ENCODE measurements around the gene RFX7. TPM values are rescaled to one million over a fixed set of nuclear protein-coding genes. Genes with fewer than 3 reads are reported as not detected.
"Not testable (repeated sequence)": the region's sequence is repeated elsewhere in the genome, so short reads cannot be mapped to it uniquely, and the experiment has no call there.

Gene RFX7
- total and polyA plus RNA-seq, 2 experiments from 2014 or later: 5.9 to 11.6 TPM

DNA sequence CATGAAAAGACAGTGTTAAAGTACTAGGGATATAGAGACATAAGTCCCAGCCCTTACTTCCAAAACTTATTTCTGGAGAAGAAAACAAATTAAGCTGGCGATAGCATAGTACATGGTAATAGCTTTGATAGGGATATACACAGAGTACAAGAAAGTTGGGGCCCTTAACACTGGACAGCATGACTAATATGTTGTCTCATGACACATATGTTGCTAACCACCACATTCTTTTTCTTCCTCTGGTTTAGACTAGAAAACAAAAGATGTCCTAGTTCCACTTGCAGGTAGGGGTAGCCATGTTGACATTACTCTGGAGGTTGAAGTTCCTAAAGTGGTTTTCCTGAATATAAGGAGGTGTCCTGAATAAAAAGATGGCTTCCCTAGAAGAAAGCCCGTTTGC lies 75.3 kb downstream of the RFX7 start:
- Histone ChIP-seq H3K9me3 (ENCODE audit: low read depth) (no peaks in the 10 kb centered on the region), H3K36me3 (peaks cover 5% of the 10 kb centered on the region), H3K4me1 (ENCODE audit: low read depth) (no peaks in the 10 kb centered on the region), H3K27ac (no peak overlapping the region), H3K4me3 (no peak overlapping the region), H3K27me3 (no peaks in the 10 kb centered on the region)
- DNase-seq (ENCODE audit: low read depth in 1 of 2, low spot score in 1 of 2): peak in 1 of 2 donors; percentile 25
- TF ChIP-seq, protein P1, sequence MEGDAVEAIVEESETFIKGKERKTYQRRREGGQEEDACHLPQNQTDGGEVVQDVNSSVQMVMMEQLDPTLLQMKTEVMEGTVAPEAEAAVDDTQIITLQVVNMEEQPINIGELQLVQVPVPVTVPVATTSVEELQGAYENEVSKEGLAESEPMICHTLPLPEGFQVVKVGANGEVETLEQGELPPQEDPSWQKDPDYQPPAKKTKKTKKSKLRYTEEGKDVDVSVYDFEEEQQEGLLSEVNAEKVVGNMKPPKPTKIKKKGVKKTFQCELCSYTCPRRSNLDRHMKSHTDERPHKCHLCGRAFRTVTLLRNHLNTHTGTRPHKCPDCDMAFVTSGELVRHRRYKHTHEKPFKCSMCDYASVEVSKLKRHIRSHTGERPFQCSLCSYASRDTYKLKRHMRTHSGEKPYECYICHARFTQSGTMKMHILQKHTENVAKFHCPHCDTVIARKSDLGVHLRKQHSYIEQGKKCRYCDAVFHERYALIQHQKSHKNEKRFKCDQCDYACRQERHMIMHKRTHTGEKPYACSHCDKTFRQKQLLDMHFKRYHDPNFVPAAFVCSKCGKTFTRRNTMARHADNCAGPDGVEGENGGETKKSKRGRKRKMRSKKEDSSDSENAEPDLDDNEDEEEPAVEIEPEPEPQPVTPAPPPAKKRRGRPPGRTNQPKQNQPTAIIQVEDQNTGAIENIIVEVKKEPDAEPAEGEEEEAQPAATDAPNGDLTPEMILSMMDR (IDR thresholded peaks at IDR 0.05; ENCODE audit: low read depth, low read length): no peak

DNA sequence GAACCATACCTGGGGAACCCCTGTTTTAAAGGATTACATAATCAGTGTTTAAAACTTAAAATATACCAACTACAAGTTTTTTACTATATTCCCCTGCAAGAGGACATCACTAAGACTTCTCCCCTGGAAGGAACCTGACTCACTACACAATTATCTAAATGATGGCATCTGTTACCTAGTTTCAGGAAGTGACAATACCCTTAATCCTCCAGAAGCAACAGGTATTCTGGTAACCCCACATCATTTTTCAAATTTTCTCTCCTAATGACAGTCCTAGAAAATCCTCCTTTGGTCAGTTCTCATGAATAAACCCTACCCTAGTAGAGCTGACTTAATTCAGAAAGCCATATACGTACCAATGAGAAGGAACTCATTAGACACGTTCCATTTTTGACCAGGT lies 78.4 kb downstream of the RFX7 start:
- Histone ChIP-seq H3K27me3 (no peaks in the 10 kb centered on the region), H3K36me3 (no peaks in the 10 kb centered on the region), H3K4me1 (ENCODE audit: low read depth) (no peaks in the 10 kb centered on the region), H3K9me3 (ENCODE audit: low read depth) (no peaks in the 10 kb centered on the region), H3K4me3 (no peak overlapping the region), H3K27ac (no peak overlapping the region)
- TF ChIP-seq, protein P1 (IDR thresholded peaks at IDR 0.05; ENCODE audit: low read depth, low read length): no peak
- DNase-seq (ENCODE audit: low read depth in 1 of 2, low spot score in 1 of 2): no peak

DNA sequence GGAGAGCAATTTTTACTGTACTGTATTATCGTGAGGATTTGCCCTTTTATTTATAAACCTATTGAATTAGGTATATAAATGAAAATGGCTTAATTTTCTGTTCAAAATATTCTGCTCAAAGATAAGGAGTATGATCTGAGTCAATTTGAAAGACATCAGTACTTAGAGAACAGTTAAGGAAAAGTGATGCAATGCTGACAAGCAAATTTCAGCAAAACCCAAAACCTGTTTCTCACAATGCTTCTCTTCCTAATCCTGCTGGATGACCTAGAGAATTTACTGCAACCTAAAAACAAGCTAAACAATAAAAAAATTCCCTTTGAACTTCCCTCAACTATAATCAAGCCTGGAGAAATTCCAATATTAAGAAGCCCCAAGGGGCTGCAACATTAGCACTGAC lies 82.7 kb downstream of the RFX7 start:
- Histone ChIP-seq H3K36me3 (no peaks in the 10 kb centered on the region), H3K27ac (no peak overlapping the region), H3K9me3 (ENCODE audit: low read depth) (no peaks in the 10 kb centered on the region), H3K27me3 (no peaks in the 10 kb centered on the region), H3K4me1 (ENCODE audit: low read depth) (no peaks in the 10 kb centered on the region), H3K4me3 (no peak overlapping the region)
- TF ChIP-seq, protein P1 (IDR thresholded peaks at IDR 0.05; ENCODE audit: low read depth, low read length): no peak
- DNase-seq (ENCODE audit: low read depth in 1 of 2, low spot score in 1 of 2): peak in 1 of 2 donors; percentile 15

DNA sequence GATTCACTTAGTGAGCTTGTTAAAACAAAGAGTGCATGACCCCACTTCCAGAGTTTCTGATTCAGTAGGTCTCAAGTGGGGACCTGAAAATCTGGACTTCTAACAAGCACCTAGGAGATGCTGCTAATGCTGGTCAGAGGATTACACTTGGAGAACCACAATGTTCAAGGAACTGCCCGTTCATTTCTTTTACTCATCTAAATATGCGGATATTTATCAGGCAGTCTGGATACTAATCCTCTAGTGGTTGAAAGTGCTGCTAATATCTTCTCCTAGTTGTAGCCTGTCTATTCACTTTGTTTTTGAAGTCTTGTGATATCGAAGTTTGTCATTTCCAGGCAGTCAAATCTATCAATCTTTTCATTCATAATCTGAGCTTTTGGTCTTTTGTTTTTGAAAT lies 86.8 kb downstream of the RFX7 start:
- no peaks in the 10 kb centered on the region for H3K36me3 ChIP-seq
- TF ChIP-seq, protein P1 (IDR thresholded peaks at IDR 0.05; ENCODE audit: low read depth, low read length): no peak
- H3K9me3 ChIP-seq (ENCODE audit: low read depth): no peaks in the 10 kb centered on the region
- no peaks in the 10 kb centered on the region for H3K4me1 ChIP-seq (ENCODE audit: low read depth)
- no peaks in the 10 kb centered on the region for H3K27me3 ChIP-seq
- no peak for DNase-seq (ENCODE audit: low read depth in 1 of 2, low spot score in 1 of 2)
- H3K27ac ChIP-seq: no peak overlapping the region
- no peak overlapping the region for H3K4me3 ChIP-seq

DNA sequence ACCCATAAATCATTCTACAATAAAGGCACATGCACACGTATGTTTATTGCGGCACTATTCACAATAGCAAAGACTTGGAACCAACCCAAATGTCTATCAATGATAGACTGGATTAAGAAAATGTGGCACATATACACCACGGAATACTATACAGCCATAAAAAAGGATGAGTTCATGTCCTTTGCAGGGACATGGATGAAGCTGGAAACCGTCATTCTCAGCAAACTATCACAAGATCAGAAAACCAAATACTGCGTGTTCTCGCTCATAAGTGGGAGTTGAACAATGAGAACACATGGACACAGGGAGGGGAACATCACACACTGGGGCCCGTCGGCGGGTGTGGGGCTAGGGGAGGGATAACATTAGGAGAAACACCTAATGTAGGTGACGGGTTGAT lies 88.4 kb downstream of the RFX7 start:
- H3K4me1 ChIP-seq (ENCODE audit: low read depth); H3K9me3 ChIP-seq (ENCODE audit: low read depth); H3K27ac ChIP-seq; H3K4me3 ChIP-seq; H3K36me3 ChIP-seq; H3K27me3 ChIP-seq; DNase-seq (ENCODE audit: low read depth in 1 of 2, low spot score in 1 of 2): not testable (repeated sequence)

DNA sequence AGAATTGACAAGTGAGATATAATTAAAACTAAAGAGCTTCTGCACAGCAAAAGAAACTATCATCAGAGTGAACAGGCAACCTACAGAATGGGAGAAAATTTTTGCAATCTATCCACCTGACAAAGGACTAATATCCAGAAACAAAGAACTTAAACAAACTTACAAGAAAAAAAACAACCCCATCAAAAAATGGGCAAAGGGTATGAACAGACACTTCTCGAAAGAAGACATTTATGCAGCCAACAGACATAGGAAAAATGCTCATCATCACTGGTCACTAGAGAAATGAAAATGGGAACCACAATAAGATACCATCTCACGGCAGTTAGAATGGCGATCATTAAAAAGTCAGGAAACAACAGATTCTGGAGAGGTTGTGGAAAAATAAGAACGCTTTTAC lies 88.9 kb downstream of the RFX7 start:
- not testable (repeated sequence) for H3K4me1 ChIP-seq (ENCODE audit: low read depth); DNase-seq (ENCODE audit: low read depth in 1 of 2, low spot score in 1 of 2); H3K27ac ChIP-seq; H3K9me3 ChIP-seq (ENCODE audit: low read depth); H3K36me3 ChIP-seq; H3K4me3 ChIP-seq; H3K27me3 ChIP-seq

DNA sequence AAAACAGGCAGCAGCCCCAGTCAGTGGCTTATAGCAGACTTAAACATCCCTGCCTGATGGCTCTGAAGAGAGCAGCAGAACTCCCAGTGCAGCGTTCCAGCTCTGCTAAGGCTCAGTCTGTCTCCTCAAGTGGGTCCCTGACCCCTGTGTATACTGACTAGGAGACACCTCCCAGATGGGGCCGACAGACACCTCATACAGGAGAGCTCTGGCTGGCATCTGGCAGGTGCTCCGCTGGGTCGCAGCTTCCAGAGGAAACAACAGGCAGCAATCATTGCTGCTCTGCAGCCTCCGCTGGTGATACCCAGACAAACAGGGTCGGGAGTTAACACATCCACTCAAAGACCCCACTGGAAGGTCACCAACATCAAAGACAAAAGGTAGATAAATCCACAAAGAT lies 93.5 kb downstream of the RFX7 start:
- TF ChIP-seq, protein P1 (IDR thresholded peaks at IDR 0.05; ENCODE audit: low read depth, low read length): no peak
- Histone ChIP-seq H3K4me1 (ENCODE audit: low read depth) (no peaks in the 10 kb centered on the region), H3K36me3 (no peaks in the 10 kb centered on the region), H3K4me3 (no peak overlapping the region), H3K9me3 (ENCODE audit: low read depth) (no peaks in the 10 kb centered on the region), H3K27ac (no peak overlapping the region), H3K27me3 (no peaks in the 10 kb centered on the region)
- no peak for DNase-seq (ENCODE audit: low read depth in 1 of 2, low spot score in 1 of 2)
